Subcutaneous abdominal adipose tissue (tissue), 5 donors: ENCODE data around the gene TALDO1.

Experiments used
- H3K27ac ChIP-seq: one replicate; pipeline ENCODE4 v1.7.0; 2013; ENCODE audit warnings: low read depth, mild to moderate bottlenecking, inconsistent platforms, low read length, moderate library complexity
- H3K27me3 ChIP-seq, 5 donors: one replicate each; pipeline ENCODE4 v1.7.0; 2013; ENCODE audit warnings: low read length in 5 of 5, inconsistent platforms in 1 of 5; ENCODE audit not compliant: control insufficient read depth in 5 of 5, insufficient read depth in 4 of 5
- H3K36me3 ChIP-seq, 5 donors: one replicate each; pipeline ENCODE4 v1.7.0; 2013; ENCODE audit warnings: low read length in 5 of 5; ENCODE audit not compliant: control insufficient read depth in 5 of 5, insufficient read depth in 5 of 5
- H3K4me1 ChIP-seq, 5 donors: one replicate each; pipeline ENCODE4 v1.7.0; 2013; ENCODE audit warnings: low read length in 5 of 5, mild to moderate bottlenecking in 3 of 5, moderate library complexity in 1 of 5; ENCODE audit not compliant: control insufficient read depth in 5 of 5, insufficient read depth in 5 of 5
- H3K4me3 ChIP-seq, 5 donors: one replicate each; pipeline ENCODE4 v1.7.0; 2013; ENCODE audit warnings: low read length in 5 of 5, low read depth in 1 of 5
- H3K9ac ChIP-seq, 5 donors: one replicate each; pipeline ENCODE4 v1.7.0; 2013; ENCODE audit warnings: low read length in 5 of 5, mild to moderate bottlenecking in 4 of 5, moderate library complexity in 3 of 5
- H3K9me3 ChIP-seq, 5 donors: one replicate each; pipeline ENCODE4 v1.7.0; 2013; ENCODE audit warnings: low read length in 5 of 5; ENCODE audit not compliant: control insufficient read depth in 5 of 5
- donor health status: healthy.
- donor health status: healthy.
- donor health status: healthy.
- donor health status: healthy.
- donor health status: healthy.

The TALDO1 gene

GRCh38 chr11:786235-787083 is 39.2 kb downstream of the TALDO1 start:
- no peaks in the 10 kb centered on the region for H3K9me3 ChIP-seq
- peaks cover 0 to 22% (median 0%) of the 10 kb centered on the region in 5 donors for H3K36me3 ChIP-seq
- no peak overlapping the region for H3K4me3 ChIP-seq
- H3K9ac ChIP-seq = no peak overlapping the region
- no peak overlapping the region for H3K27ac ChIP-seq
- H3K27me3 ChIP-seq = peaks cover 7 to 22% (median 12%) of the 10 kb centered on the region in 5 donors
- peaks cover 2 to 18% (median 3%) of the 10 kb centered on the region in 5 donors for H3K4me1 ChIP-seq

- no peak overlapping the region for H3K4me3 ChIP-seq
- H3K9me3 ChIP-seq = no peaks in the 10 kb centered on the region
- peaks cover 2 to 18% (median 3%) of the 10 kb centered on the region in 5 donors for H3K4me1 ChIP-seq
- no peak overlapping the region for H3K9ac ChIP-seq
- peaks cover 7 to 22% (median 12%) of the 10 kb centered on the region in 5 donors for H3K27me3 ChIP-seq
- H3K36me3 ChIP-seq = peaks cover 0 to 26% (median 5%) of the 10 kb centered on the region in 5 donors
- H3K27ac ChIP-seq = no peak overlapping the region
Measured at GRCh38 chr11:787084-787675, 39.9 kb downstream of the TALDO1 start.

DNA sequence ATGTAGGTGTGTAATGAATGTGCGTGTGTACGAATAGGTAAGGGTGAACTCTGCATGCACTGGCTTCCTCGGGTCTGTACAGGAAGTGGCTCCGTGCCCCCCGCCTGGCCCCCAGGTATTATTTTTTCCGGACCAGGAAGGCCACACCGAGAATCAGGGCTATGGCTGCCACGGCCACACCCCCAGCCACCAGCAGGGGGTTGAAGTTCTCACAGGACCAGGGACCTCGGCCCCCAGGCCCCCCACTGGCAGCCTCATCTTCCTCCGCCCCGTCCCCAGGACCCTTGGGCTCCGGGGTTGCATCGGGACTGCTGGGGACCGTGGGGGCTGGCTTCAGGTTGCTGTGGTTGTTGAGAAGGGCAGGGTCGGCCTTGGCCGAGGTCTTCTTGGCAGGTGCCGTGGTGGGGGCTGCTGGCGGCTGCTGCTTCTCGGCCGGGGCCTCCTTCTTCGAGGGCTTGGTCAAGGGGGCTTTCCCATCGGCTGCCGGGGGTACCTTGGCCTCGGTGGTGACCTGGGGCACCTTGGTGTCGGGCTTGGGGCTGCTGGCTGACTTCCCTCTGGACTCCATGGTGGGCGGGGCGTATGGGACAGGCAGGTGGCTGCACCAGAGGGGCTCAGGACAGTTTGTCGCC is 40.9 kb downstream of the TALDO1 start:
- peaks cover 7 to 22% (median 12%) of the 10 kb centered on the region in 5 donors for H3K27me3 ChIP-seq
- H3K27ac ChIP-seq = no peak overlapping the region
- peaks cover 2 to 12% (median 3%) of the 10 kb centered on the region in 5 donors for H3K4me1 ChIP-seq
- no peaks in the 10 kb centered on the region for H3K9me3 ChIP-seq
- peaks cover 0 to 29% (median 7%) of the 10 kb centered on the region in 5 donors for H3K36me3 ChIP-seq
- no peak overlapping the region for H3K9ac ChIP-seq
- H3K4me3 ChIP-seq = no peak overlapping the region

- peaks cover 0 to 22% (median 7%) of the 10 kb centered on the region in 5 donors for H3K36me3 ChIP-seq
- peaks cover 7 to 22% (median 12%) of the 10 kb centered on the region in 5 donors for H3K27me3 ChIP-seq
- H3K9me3 ChIP-seq = no peaks in the 10 kb centered on the region
- H3K9ac ChIP-seq = no peak overlapping the region
- peaks cover 0 to 13% (median 0%) of the 10 kb centered on the region in 5 donors for H3K4me1 ChIP-seq
- no peak overlapping the region for H3K27ac ChIP-seq
- no peak overlapping the region for H3K4me3 ChIP-seq
Measured at GRCh38 chr11:788953-789940, 42.0 kb downstream of the TALDO1 start.

DNA sequence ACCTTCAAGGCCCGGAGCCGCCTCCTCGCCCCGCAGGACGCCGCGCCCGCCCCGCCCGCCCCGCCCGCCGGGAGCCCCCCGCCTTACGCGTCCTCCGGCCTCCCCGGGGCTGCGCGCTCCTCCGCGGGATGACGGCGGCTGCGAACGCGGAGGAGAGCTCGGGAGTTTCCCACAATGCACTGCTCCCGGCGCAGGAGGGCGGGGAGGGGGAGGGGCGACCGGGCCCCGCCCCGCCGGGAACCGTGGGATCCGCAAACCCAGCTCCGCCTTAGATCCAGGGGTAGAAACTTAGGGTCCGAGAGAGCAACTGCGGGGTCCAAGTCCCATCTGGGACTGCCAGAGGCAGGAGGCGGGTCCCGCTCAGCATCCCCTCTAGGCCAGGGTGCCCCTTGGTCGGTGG is 42.7 kb downstream of the TALDO1 start, which contains the start of gene CEND1:
TSS of gene CEND1 (minus strand) at position 148 of the 400 bp plus-strand sequence. CDS start 1,514 bp downstream, outside the sequence.
- Histone ChIP-seq H3K27ac (no peak within 1 kb of the TSS), H3K4me1 (peaks cover 0 to 20% (median 4%) of the 10 kb centered on the region in 5 donors), H3K27me3 (peaks cover 7 to 22% (median 12%) of the 10 kb centered on the region in 5 donors), H3K4me3 (no peak within 1 kb of the TSS), H3K9ac (no peak within 1 kb of the TSS), H3K9me3 (no peaks in the 10 kb centered on the region), H3K36me3 (peaks cover 0 to 20% (median 7%) of the 10 kb centered on the region in 5 donors)

DNA sequence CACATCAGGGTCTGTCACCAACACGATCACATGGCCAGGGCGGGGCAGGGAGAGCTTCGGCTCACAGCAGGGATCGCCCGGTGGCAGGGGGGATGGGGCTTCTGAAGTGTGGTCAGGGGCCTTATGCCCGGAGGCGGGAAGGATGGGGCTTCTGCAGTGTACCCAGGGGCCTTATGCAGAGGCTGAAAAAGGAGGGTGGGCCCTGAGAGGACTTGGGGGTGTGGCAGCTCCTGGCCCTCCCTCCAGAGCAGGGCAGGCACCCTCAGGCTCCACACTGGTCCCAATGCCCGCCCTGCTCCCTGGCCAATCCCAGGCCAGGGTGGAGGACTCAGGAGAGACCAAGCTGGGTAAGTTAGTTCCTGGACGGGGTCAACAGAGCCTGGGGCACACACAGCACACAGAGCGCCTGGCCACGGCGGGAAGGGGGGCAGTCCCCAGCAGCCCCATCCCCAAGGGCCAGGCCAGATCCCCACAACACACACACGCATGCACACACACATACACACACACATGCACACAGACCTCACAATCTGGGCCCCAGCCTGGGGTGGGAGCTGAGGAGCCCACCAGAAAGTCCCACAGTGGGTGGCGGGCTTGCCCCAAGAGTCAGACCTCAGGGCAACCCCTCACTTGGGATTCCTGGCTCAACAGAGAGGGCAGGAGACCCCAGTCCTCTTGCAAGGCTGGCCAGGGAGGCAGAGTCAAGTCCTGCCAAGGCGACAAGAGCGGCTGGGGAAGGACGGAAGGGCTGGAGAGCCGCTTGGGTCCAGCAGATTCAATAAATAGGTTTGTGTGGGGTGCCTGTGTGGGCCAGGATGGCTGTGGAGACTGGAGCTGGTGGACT is 43.7 kb downstream of the TALDO1 start:
- peaks cover 0 to 30% (median 14%) of the 10 kb centered on the region in 5 donors for H3K4me1 ChIP-seq

DNA sequence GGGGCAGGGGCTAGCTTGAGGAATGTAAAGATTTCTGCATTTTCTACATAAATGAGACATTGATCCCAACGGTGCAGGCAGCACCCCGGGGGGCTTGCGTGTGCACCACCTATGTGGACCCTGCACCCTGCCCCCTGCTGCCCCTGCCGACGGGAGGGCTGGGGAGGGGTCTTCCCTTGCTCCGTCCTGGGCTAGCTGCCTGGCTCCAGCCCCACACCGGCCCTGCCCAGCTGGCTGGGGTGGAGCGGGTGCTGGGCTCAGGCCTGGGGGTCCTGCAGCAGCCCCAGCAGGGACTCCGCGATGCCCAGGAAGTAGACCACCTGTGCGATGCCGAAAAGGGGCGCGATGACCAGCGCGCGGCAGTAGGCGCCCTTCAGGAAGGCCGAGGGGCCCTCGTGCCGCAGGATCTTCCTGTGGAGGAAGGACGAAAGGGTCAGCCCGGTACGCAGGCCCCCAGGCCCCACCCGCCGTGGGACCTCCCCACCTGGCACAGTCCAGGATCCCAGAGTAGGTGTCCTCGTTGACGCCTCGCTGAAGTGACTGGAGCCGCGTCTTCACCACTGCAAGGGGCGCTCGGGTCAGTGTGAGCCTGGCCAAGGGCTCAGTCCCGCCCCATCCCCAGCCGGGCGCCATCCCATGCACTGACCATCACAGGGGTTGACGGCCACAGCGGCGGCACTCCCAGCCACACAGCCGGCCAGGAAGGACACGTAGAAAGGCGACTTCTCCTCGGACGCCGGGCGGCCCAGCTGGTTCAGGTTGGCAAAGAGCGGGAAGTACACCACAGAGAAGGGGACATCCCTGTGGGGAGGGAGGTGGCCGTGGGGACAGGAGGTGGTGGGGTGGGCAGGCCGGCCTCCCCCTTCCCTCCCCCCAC is 44.6 kb downstream of the TALDO1 start:
- no peaks in the 10 kb centered on the region for H3K9me3 ChIP-seq
- H3K9ac ChIP-seq = no peak overlapping the region
- H3K27me3 ChIP-seq = peaks cover 7 to 22% (median 12%) of the 10 kb centered on the region in 5 donors
- H3K36me3 ChIP-seq = peaks cover 0 to 14% (median 7%) of the 10 kb centered on the region in 5 donors
- H3K27ac ChIP-seq = no peak overlapping the region
- H3K4me1 ChIP-seq = peaks cover under 1 to 38% (median 22%) of the 10 kb centered on the region in 5 donors
- no peak overlapping the region for H3K4me3 ChIP-seq

More for the DNA sequence above, 43.7 kb downstream of the TALDO1 start:
- H3K9ac ChIP-seq = no peak overlapping the region
- H3K36me3 ChIP-seq = peaks cover 0 to 15% (median 7%) of the 10 kb centered on the region in 5 donors
- H3K27ac ChIP-seq = no peak overlapping the region
- peaks cover 7 to 22% (median 12%) of the 10 kb centered on the region in 5 donors for H3K27me3 ChIP-seq
- H3K4me3 ChIP-seq = no peak overlapping the region
- no peaks in the 10 kb centered on the region for H3K9me3 ChIP-seq

DNA sequence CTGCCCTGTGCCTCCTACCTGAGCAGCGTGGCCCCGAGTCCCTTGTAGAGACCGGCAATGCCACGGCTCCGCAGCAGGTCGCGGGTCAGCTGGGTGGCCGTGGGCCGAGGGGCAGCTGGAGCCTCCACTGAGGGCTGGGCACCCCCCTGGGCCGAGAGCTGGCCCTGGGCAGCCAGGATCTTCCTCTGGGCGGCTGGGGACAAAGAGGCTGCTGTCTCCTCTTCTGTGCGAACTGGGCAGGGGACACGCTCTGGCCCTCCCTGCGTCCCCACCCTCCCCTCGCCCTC is 45.2 kb downstream of the TALDO1 start:
- no peak overlapping the region for H3K9ac ChIP-seq
- no peak overlapping the region for H3K27ac ChIP-seq
- H3K4me3 ChIP-seq = no peak overlapping the region
- H3K9me3 ChIP-seq = no peaks in the 10 kb centered on the region
- peaks cover 7 to 21% (median 12%) of the 10 kb centered on the region in 5 donors for H3K27me3 ChIP-seq
- peaks cover 0 to 14% (median 7%) of the 10 kb centered on the region in 5 donors for H3K36me3 ChIP-seq
- peaks cover 1 to 44% (median 28%) of the 10 kb centered on the region in 5 donors for H3K4me1 ChIP-seq
